CD4-positive, alpha-beta T cell (primary cell): ENCODE data around the gene HBG1. TPM values are rescaled to one million over a fixed set of nuclear protein-coding genes. Genes with fewer than 3 reads are reported as not detected.
"Not testable (repeated sequence)": the region's sequence is repeated elsewhere in the genome, so short reads cannot be mapped to it uniquely, and the experiment has no call there.

Source experiments
- ATAC-seq: fragments of 200-7000 bp; cut with Tn5 transposase; one replicate; pipeline ENCODE4 v1.10.0; 2022; ENCODE audit warnings: mild to moderate bottlenecking; ENCODE audit not compliant: poor library complexity
- CTCF ChIA-PET: fragments of 350-600 bp; sonication (Branson Sonifier 250); formaldehyde crosslinking; loops from one replicate; lab custom pipeline; 2021; ENCODE audit warnings: antibody characterized with exemption, inconsistent platforms; lab: Charles Lee
- POLR2A ChIA-PET: fragments of 350-600 bp; sonication (Branson Sonifier 250); formaldehyde crosslinking; loops from one replicate; lab custom pipeline; 2021; ENCODE audit warnings: antibody characterized with exemption, inconsistent platforms; lab: Charles Lee
- DNase-seq, 14 experiments: peaks; one replicate each; pipeline ENCODE4 v3.0.0-alpha.2; 2013 to 2020; ENCODE audit warnings: mixed read lengths in 2 of 14
- H3K27ac ChIP-seq, 2 donors: one replicate each; pipeline versions ENCODE4 v1.5.1 to v1.7.0; 2013; ENCODE audit warnings: low read length in 2 of 2, low read depth in 1 of 2, mild to moderate bottlenecking in 1 of 2
- H3K27me3 ChIP-seq, 2 experiments: 1 replicate in 1 of 2; 2 replicates in 1 of 2; pipeline versions ENCODE4 v1.6.1 to v1.7.0; 2013; ENCODE audit warnings: low read length in 2 of 2, control low read depth in 1 of 2, mild to moderate bottlenecking in 1 of 2, moderate library complexity in 1 of 2; ENCODE audit not compliant: insufficient read depth in 2 of 2, control insufficient read depth in 1 of 2
- H3K36me3 ChIP-seq: one replicate; pipeline ENCODE4 v1.6.1; 2013; ENCODE audit warnings: low read length, control low read depth; ENCODE audit not compliant: insufficient read depth
- H3K4me1 ChIP-seq: one replicate; pipeline ENCODE4 v1.6.1; 2013; ENCODE audit warnings: low read length, control low read depth; ENCODE audit not compliant: insufficient read depth
- H3K4me3 ChIP-seq: one replicate; pipeline ENCODE4 v1.5.1; 2013; ENCODE audit warnings: mild to moderate bottlenecking, low read length, moderate library complexity
- H3K9me3 ChIP-seq, 2 experiments: 1 replicate in 1 of 2; 2 replicates in 1 of 2; pipeline versions ENCODE4 v1.6.1 to v1.7.0; 2013; ENCODE audit warnings: low read length in 2 of 2, mild to moderate bottlenecking in 2 of 2, control low read depth in 1 of 2, moderate library complexity in 1 of 2; ENCODE audit not compliant: control insufficient read depth in 1 of 2, insufficient read depth in 1 of 2
- H3K27ac Mint-ChIP-seq: one replicate; pipeline ENCODE4 v1.8.0; 2020; ENCODE audit warnings: mixed read lengths
- H3K27me3 Mint-ChIP-seq: one replicate; pipeline ENCODE4 v1.8.0; 2021; ENCODE audit warnings: mixed read lengths
- H3K36me3 Mint-ChIP-seq: one replicate; pipeline ENCODE4 v1.8.0; 2021; ENCODE audit warnings: low read depth, mixed read lengths
- H3K4me1 Mint-ChIP-seq: one replicate; pipeline ENCODE4 v1.8.0; 2021; ENCODE audit warnings: low read depth, mixed read lengths
- H3K4me3 Mint-ChIP-seq: one replicate; pipeline ENCODE4 v1.8.0; 2020; ENCODE audit warnings: mild to moderate bottlenecking, mixed read lengths
- H3K9me3 Mint-ChIP-seq: one replicate; pipeline ENCODE4 v1.8.0; 2020; ENCODE audit warnings: mixed read lengths
- intact Hi-C, 2 experiments: fragments of 100-400 bp; cut with DNase I in 1 of 2; cut with micrococcal nuclease in 1 of 2; formaldehyde crosslinking; loops; one replicate each; pipeline versions ENCODE4 v1.15.1 to v1.9.0; 2023 to 2025; cut with DNase I, micrococcal nuclease
- total RNA-seq, 174 experiments: library from RNA in 2 of 174; stranded (reverse) in 2 of 174; gene quantifications; one replicate each; pipeline ENCODE4 v1.2.3 and lab custom pipeline; 2021 to 2026
- TF ChIP-seq, protein P1 (sequence below): fragments of 200-600 bp; IDR thresholded peaks from one replicate; pipeline ENCODE4 v1.8.0; 2022; ENCODE audit warnings: antibody characterized with exemption, mild to moderate bottlenecking

Gene HBG1
- total RNA-seq, 2 experiments from 2014 or later = not detected

DNA sequence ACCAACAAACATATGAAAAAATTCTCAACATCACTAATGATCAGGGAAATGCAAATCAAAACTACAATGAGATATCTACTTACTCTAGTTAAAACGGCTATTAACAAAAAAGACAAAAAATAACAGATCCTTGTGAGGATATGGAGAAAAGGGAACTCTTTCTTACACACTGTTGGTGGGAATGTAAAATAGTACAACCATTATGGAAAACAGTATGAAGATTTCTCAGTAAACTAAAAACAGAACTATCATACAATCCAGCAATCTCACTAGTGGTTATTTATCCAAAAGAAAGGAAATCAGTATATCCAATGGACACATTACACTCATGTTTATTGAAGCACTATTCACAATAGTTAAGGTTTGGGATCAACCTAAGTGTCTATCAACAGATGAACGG lies 16.2 kb upstream of the HBG1 start:
- DNase-seq (no peak), ATAC-seq (no peak)
- no peaks in the 10 kb centered on the region for H3K9me3 Mint-ChIP-seq
- no peaks in the 10 kb centered on the region for H3K4me1 Mint-ChIP-seq
- H3K4me3 Mint-ChIP-seq = no peak overlapping the region
- no peaks in the 10 kb centered on the region for H3K4me1 ChIP-seq
- no peaks in the 10 kb centered on the region for H3K27me3 ChIP-seq
- no peaks in the 10 kb centered on the region for H3K9me3 ChIP-seq
- no peak overlapping the region for H3K27ac ChIP-seq
- H3K36me3 ChIP-seq = no peaks in the 10 kb centered on the region
- H3K4me3 ChIP-seq = no peak overlapping the region
- TF ChIP-seq, protein P1, sequence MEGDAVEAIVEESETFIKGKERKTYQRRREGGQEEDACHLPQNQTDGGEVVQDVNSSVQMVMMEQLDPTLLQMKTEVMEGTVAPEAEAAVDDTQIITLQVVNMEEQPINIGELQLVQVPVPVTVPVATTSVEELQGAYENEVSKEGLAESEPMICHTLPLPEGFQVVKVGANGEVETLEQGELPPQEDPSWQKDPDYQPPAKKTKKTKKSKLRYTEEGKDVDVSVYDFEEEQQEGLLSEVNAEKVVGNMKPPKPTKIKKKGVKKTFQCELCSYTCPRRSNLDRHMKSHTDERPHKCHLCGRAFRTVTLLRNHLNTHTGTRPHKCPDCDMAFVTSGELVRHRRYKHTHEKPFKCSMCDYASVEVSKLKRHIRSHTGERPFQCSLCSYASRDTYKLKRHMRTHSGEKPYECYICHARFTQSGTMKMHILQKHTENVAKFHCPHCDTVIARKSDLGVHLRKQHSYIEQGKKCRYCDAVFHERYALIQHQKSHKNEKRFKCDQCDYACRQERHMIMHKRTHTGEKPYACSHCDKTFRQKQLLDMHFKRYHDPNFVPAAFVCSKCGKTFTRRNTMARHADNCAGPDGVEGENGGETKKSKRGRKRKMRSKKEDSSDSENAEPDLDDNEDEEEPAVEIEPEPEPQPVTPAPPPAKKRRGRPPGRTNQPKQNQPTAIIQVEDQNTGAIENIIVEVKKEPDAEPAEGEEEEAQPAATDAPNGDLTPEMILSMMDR = no peak
- ChIA-PET CTCF (no interaction called here), POLR2A (no interaction called here)
- H3K27ac Mint-ChIP-seq = no peak overlapping the region
- intact Hi-C loops = no loop called here
- H3K27me3 Mint-ChIP-seq = no peaks in the 10 kb centered on the region
- H3K36me3 Mint-ChIP-seq = no peaks in the 10 kb centered on the region

DNA sequence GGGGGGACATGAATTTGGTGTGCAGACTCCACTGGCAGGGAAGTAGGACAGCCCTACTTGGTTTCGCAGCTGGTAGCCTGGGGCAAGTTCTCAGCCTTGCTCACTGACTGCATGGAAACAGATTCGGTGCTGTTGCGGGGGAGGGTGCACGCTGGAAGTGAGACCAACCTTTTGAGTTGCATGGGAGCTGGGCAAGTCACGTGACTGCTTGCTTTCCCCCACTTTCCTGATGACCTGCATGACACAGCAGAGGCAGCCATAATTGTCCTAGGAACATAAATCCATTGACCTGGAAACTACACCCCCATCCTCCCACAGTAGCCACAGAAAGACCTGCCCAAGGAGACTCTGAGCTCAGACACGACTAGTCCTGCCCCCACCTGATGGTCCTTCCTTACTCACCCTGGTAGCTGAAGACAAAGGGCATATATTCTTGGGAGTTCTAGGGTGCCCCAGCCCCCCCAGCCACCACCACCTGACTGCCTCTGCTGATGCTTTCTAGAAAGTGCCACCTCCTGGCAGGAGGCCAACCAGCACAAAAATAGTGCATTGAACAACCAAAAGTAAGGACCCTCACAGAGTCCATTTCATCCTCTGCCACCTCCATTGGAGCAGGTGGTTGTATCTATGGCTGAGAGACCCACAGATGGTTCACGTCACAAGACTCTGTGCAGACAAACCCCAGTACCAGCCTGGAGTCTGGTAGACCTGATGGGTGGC lies 9.0 kb upstream of the HBG1 start:
- no peaks in the 10 kb centered on the region for H3K4me1 Mint-ChIP-seq
- no peak for ATAC-seq
- H3K27ac Mint-ChIP-seq = no peak overlapping the region
- peaks cover 13% of the 10 kb centered on the region for H3K9me3 Mint-ChIP-seq
- Histone ChIP-seq H3K4me3 (no peak overlapping the region), H3K9me3 (no peaks in the 10 kb centered on the region), H3K4me1 (no peaks in the 10 kb centered on the region), H3K27me3 (no peaks in the 10 kb centered on the region), H3K27ac (no peak overlapping the region), H3K36me3 (no peaks in the 10 kb centered on the region)
- no peaks in the 10 kb centered on the region for H3K36me3 Mint-ChIP-seq
- no peak overlapping the region for H3K4me3 Mint-ChIP-seq
- TF ChIP-seq, protein P1 = no peak
- intact Hi-C loops = no loop called here
- ChIA-PET CTCF (no interaction called here), POLR2A (no interaction called here)
- peaks cover 3% of the 10 kb centered on the region for H3K27me3 Mint-ChIP-seq
- DNase-seq = no peak

DNA sequence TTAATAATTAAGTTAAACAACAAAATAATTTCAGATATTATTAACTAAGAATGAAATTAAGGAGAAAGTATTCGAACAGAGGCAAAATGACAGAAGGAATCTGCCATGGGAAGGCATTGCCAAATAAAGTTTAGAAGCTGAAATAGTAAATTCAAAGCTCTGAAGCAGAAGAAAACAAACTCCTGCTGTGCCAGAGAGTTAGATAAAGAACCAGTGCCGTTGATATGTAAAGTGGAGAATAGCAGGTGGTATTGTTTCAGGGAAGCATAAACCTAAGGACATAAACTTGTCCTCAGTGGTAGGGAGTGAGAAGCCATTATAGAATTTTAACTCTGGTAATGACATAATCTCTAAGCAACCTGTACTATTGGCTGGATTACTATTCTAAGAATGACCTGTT lies 7.6 kb upstream of the HBG1 start:
- intact Hi-C loops = no loop called here
- Mint-ChIP-seq H3K9me3 (peaks cover 13% of the 10 kb centered on the region), H3K27me3 (peaks cover 3% of the 10 kb centered on the region), H3K4me1 (no peaks in the 10 kb centered on the region), H3K27ac (no peak overlapping the region), H3K36me3 (no peaks in the 10 kb centered on the region), H3K4me3 (no peak overlapping the region)
- Histone ChIP-seq H3K4me1 (no peaks in the 10 kb centered on the region), H3K27me3 (no peaks in the 10 kb centered on the region), H3K4me3 (no peak overlapping the region), H3K9me3 (no peaks in the 10 kb centered on the region), H3K27ac (no peak overlapping the region), H3K36me3 (no peaks in the 10 kb centered on the region)
- no peak for DNase-seq
- ATAC-seq = no peak
- TF ChIP-seq, protein P1 = no peak
- POLR2A ChIA-PET = no interaction called here
- CTCF ChIA-PET = no interaction called here

DNA sequence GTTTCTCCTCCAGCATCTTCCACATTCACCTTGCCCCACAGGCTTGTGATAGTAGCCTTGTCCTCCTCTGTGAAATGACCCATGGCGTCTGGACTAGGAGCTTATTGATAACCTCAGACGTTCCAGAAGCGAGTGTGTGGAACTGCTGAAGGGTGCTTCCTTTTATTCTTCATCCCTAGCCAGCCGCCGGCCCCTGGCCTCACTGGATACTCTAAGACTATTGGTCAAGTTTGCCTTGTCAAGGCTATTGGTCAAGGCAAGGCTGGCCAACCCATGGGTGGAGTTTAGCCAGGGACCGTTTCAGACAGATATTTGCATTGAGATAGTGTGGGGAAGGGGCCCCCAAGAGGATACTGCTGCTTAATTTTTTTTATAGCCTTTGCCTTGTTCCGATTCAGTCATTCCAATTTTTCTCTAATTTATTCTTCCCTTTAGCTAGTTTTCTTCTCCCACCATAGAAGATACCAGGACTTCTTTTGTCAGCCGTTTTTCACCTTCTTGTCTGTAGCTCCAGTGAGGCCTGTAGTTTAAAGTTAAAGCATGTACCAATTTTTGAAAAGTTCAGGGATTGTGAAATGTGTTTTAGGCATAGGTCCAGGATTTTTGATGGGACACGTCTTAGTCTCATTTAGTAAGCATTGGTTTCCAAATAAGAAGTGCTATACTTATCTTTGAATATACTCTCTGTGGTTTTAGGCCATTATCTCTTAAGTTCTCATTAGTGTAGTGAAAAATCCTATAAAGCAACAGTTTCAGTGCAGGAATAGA lies 5.2 kb upstream of the HBG1 start, which contains the start of gene HBG2:
Gene HBG2 (minus strand): TSS at position 136 of the 768 bp plus-strand sequence. CDS start 53 bp downstream, at position 83.
- H3K4me1 ChIP-seq, H3K27ac ChIP-seq, H3K4me3 ChIP-seq, POLR2A ChIA-PET, H3K27ac Mint-ChIP-seq, ATAC-seq, DNase-seq, H3K27me3 ChIP-seq, H3K4me3 Mint-ChIP-seq, H3K4me1 Mint-ChIP-seq, H3K27me3 Mint-ChIP-seq, CTCF ChIA-PET, H3K9me3 ChIP-seq, intact Hi-C loops, H3K9me3 Mint-ChIP-seq, H3K36me3 Mint-ChIP-seq, H3K36me3 ChIP-seq: not testable (repeated sequence)

DNA sequence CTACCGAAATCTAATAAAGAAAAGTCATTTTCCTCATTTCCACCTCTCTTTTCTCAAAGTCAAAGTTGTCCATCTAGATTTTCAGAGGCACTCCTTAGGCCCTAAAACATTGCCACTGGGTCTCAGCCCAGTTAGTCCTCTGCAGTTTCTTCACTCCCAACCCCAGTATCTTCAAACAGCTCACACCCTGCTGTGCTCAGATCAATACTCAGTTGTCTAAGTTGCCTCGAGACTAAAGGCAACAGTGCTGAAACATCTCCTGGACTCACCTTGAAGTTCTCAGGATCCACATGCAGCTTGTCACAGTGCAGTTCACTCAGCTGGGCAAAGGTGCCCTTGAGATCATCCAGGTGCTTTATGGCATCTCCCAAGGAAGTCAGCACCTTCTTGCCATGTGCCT lies 4.4 kb upstream of the HBG1 start:
- H3K4me1 Mint-ChIP-seq, H3K36me3 Mint-ChIP-seq, H3K9me3 ChIP-seq, H3K27me3 Mint-ChIP-seq, H3K9me3 Mint-ChIP-seq, CTCF ChIA-PET, H3K4me3 Mint-ChIP-seq, H3K4me3 ChIP-seq, H3K27me3 ChIP-seq, H3K27ac ChIP-seq, DNase-seq, POLR2A ChIA-PET, intact Hi-C loops, ATAC-seq, H3K27ac Mint-ChIP-seq, H3K4me1 ChIP-seq, H3K36me3 ChIP-seq: not testable (repeated sequence)
